ENCODE data around the gene RABGAP1L.

Gene RABGAP1L

DNA sequence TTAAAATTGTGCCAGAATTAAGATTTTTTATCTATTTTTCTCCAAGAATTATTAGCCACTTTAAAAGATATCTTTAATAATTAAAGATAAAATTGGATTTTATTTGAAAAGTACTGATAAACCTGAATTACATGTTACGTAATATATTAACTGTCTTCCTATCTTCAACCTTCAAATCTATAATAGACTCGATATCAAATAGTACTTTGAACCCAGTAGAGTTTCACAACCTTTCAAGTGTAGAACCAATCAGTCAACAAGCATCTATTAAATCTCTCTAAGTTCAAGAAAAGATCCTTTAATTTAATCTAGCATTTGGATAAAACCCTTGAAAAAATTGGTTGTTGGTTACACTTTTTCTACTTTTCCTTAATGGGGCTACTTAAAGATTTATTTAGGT is 559.9 kb downstream of the RABGAP1L start:
- no peak for DNase-seq (ENCODE audit: low read depth)

DNA sequence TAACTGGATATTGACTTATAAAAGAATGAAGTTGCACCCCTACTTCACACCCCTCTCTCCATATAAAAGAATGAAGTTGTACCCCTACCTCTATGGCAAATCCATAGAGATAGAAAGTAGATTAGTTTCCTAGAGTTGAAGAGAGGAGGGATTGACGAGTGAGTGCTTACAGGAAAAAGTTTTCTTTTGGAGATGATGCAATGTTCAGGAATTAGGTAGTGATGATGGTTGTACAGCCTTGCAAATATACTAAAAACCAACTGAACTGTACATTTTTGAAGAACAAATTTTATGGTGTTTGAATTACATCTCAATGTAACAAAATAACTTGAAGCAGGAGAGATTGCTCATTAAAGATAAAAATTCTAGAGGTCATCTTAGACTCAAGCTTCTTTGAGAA is 561.3 kb downstream of the RABGAP1L start:
- DNase-seq (ENCODE audit: low read depth), result no peak

- no peak for DNase-seq (ENCODE audit: low read depth)
These were observed 561.9 kb downstream of the RABGAP1L start for GRCh38 chr1:174721246-174721645.

DNA sequence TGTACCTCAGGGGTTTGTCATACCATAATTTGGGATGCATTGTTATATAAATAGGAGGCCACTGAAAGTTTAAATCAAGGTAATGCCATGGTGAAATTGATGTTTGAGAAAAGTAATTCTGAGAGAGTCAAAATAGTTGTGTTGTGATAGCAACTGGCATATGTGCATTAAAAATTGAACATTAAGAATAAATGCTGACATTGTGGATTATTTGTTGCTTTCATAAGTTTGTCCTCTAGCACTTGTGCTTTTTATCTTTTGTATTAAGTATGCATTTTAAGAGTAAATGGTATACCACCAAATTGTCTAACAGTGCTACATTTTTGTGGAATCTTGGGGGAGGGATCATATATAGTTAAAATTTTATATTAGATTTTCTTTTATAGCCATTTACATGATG is 564.5 kb downstream of the RABGAP1L start:
- no peak for DNase-seq (ENCODE audit: low read depth)

- no peak for DNase-seq (ENCODE audit: low read depth)
These were observed 564.9 kb downstream of the RABGAP1L start for GRCh38 chr1:174724219-174724618.

DNA sequence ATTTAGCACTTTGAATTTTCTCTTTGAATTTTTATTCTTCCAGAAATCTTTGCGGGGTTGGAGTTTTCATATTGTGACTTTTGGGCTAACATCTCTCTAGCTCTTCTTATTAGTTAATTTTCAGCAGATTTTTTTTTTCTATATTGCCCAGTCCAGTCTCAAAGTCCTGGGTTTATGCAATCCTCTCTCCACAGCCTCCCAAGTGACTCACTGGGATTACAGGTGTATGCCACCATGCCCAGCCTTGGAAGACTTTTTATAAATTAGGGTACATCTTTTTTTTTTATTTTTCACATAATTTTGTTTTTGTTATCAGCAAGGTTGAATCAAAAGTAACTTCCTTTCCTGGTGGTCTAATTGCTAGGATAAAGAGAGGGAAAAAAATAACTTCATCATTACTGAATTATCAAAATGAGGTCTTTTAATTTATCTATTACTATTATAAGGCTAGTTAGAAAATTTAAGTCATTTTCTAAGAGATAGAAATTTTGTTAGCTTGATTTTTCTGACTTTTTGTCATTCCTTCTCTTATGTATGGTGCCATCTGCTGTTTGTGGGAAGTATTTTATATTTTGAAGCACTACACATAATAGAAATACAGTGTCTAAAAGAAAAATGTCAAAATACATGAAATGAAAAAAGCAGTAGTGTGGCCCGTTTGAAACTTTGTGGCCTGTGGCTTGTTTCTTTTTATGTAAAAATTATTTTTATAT is 567.0 kb downstream of the RABGAP1L start:
- DNase-seq (ENCODE audit: low read depth), result no peak

- no peak for DNase-seq (ENCODE audit: low read depth)
These were observed 567.7 kb downstream of the RABGAP1L start for GRCh38 chr1:174726880-174727585.

DNA sequence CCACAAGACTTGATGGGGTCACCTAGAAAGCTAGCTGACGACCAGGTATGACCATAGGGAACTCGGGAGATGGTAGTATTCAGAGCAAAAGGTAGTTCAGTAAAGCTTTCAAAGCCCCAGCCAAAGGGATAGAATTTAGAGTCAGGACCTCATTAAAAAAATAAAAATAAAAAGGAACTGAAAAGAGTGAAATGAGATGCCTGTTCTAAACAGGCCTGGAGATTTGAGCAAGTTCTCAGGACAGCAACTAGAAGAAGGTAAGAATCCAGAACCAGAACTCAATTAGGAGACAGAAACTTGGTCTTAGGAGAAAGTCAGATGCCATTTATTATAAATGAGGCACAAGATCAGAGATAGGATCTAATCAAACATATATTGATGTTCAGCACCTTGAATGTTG is 575.0 kb downstream of the RABGAP1L start:
- DNase-seq (ENCODE audit: low read depth), result no peak

GRCh38 chr1:174736831-174737230 is 577.5 kb downstream of the RABGAP1L start:
- DNase-seq (ENCODE audit: low read depth), result no peak

DNA sequence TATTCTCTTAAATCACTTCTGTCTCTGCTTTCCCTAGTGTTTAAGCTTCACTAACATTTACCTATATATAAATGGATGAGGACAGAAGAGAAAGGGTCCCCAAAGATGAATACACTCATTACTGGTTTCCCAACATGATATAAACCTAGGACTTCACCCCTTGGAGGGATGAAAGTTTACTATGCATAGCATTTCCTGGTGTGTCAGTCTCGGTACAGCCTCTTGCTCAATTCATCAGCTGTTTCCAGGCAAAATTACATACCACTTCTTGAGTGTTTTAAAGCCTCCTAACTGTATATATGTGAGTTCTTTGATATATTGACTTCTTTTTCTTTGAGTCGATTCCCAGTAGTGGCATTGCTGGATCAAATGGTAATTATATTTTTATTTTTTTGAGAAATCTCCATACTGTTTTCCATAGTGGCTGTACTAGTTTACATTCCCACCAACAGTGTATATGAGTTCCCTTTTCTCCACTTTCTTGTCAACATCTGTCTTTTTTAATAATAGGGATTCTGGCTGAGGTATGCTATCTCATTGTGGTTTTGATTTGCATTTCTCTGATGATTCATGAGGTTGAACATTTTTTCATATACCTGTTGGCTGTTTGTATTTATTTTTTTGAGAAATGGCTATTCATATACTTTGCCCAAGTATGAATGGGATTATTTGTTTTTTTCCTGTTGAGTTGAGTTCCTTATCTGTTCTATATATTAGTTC is 581.1 kb downstream of the RABGAP1L start:
- DNase-seq (ENCODE audit: low read depth), result no peak

GRCh38 chr1:174742805-174743653 is 583.7 kb downstream of the RABGAP1L start:
- DNase-seq (ENCODE audit: low read depth), result no peak

DNA sequence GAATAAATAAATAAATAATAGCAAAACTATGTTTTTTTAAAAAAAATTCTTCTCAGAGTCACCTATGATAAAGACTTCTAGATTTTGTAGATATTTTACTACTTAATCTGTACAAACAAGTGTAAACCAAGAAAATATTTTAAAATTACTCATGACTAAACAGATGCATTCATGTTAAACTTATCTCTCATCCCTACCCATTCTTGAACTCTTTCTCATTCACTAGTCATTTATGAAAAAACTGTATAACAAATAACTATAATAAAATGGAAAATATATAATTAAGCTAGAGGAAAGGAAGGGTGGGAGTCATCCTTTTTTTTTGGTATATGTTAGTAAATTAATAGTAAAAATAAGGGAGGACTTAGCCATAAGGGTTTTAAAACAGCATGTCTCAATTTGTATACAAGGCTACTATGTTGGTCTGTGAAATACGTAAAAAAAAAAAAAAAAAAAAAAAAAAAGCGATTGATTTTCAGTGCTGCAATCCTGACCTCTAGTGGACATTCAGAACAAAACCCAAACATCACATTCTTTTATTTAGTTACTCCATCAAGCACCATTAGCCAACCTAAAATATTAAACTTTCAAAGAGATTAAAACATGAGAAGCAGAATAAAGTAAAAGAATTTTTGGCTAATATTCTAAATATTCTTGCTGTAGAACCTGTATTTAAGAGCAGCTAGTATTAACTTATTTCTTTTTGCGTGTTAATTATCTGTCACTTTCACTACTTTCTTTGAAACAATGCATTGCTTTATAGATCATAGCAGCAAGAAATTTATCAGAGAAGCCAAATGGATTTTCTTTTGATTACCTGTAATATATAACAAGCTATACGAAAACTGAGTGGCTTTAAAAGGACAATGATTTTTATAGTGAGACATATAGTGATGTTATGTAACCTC is 584.6 kb downstream of the RABGAP1L start:
- no peak for DNase-seq (ENCODE audit: low read depth)

DNA sequence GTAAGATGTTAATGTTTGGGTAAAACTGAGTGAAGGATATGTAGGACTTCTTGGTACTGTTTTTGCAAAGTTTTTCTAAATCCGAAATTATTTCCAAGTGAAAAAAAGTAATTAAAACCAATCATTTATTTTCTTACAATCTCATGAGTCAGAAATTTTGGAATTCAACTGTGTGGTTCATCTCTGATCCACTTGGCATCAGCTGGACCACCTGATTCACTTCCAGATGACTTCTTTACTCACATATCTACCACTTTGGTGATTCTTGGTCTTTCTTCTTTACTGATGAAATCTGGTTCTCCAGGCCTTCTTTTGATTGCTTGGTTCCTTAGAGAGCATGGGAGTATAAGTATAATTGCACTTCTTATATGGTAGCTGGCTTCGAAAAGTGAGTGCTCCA is 585.6 kb downstream of the RABGAP1L start:
- no peak for DNase-seq (ENCODE audit: low read depth)

DNA sequence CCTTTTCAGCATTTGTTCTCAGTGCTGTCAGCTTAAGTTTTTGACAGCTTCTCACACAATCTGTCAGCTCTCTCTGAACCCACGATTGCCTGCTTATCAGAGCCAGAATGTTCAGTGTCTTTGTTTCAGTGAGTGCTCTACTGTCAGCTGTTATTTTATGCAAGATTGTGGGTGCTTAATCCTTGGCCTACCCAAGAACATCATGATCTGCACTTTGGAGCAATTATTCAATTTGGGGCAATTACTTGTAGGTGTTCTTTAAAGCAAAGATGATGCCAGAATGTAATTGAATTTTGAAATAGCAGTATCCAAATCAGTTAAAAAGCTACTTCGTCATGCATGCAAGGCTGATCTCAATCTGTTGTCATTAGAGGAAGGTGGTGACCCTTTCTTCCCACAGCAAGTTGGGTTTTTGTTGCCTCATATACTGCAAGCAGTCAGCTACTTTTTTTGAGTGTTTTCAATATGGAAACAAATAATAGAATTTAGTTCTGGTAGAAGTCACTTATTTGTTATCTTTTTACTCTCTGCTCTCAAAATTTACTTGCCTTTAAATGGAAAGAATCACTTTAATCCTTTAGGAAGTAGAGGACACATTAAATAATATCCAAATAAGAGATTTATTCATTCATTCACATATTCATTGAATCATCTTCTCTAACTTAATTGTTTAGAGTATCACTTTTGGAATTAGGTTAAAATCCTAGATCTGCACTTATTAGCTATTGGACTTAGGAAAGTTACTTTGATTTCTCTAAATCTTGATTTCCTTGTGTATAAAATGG is 586.9 kb downstream of the RABGAP1L start:
- DNase-seq (ENCODE audit: low read depth), result no peak

DNA sequence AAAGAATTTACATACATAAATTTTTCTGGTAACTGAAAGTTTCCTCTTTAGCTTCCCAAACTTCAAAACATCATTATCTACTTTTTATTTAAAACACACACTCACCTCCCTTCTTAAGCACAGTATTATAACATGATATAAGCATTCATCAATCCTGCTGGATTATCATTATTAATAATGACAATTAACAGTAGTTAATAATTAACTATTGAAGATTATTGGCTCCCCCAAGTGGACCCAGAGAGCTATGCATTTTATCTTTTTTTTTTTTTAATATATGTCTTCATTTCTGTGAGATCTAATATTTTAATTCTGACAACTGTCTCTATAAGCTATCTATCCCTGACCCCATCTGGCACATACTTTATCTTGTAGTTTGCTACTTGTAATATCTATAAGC is 588.3 kb downstream of the RABGAP1L start:
- DNase-seq (ENCODE audit: low read depth), result no peak

GRCh38 chr1:174748586-174748985 is 589.3 kb downstream of the RABGAP1L start:
- DNase-seq (ENCODE audit: low read depth), result no peak

DNA sequence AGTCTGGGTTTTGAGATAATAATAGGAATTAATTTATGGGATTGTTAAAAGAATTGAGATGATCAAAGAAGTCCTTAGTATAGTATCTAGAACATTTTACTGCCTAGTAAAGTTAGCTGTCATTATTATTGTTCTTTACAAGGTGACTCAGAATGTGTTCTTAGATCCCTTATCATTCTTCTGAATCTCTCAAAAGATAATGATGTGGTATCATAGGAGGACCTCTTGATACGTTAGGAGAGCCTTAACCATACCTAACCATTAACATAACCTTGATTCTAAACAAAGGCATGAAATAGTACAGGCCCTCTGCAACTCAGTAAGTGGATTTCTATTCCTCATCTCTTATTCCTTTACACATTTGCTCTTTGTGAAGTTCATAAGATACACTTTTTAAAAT is 593.8 kb downstream of the RABGAP1L start:
- DNase-seq (ENCODE audit: low read depth), result no peak

DNA sequence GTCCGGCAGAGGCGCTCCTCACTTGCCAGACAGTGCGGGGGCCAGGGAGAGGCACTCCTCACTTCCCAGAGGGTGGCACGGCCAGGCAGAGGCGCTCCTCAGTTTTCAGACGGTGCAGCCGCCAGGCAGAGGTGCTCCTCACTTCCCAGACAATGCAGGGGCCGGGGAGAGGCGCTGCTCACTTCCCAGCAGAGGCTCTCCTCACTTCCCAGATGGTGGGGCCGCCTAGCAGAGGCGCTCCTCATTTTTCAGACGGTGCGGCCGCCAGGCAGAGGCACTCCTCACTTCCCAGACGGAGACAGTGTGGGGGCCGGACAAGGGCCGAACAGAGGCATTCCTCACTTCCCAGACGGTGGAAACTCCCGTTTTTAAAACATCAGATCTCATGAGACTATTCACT is 602.0 kb downstream of the RABGAP1L start:
- no peak for DNase-seq (ENCODE audit: low read depth)

DNA sequence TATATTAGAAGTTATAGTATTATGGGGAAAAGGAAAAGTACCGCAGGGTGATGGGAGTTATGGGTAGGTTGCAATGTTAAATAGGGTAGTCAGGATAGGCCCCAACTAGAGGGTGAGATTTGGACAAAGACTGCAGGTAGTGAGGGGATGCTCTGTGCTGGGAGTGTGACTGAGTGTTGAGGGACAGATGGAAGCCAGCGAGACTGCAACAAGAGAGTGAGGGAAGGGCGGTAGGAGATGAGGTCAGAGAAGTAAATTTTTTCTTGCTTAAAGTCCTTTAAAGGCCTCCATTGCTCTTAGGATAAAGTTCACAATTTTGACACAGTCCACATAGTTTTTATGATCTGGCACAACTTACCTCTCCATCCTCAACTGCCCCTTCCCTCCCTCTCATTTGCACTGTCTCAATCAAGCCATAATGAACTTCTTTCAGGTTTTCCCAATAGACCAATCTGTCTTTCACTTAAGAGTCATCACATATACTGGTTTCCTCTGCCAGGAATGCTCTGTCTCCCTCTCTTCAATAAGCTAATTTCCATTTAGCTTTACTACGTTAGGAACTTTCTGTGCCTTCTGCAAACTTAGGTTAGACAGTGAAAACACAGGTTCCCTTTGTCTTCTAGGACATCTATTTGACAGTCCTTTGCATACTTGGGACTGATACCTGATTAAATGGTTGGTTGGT is 602.7 kb downstream of the RABGAP1L start:
- no peak for DNase-seq (ENCODE audit: low read depth)

GRCh38 chr1:174764191-174764590 is 604.9 kb downstream of the RABGAP1L start:
- no peak for DNase-seq (ENCODE audit: low read depth)

All from stimulated activated CD8-positive, alpha-beta memory T cell treated with anti-CD3 and anti-CD28 coated beads, Interleukin-12 subunit alpha, Interleukin-12 subunit beta, amount 100 ng/mL, for 4 hours (primary cell).